GM19035 (cell line): Measurements from ENCODE around the gene HELZ2.

Experiments
- ATAC-seq: cut with Tn5 transposase; IDR thresholded peaks from one replicate; pipeline ENCODE4 v1.9.1; 2021; ENCODE audit not compliant: unreplicated experiment

The HELZ2 gene

GRCh38 chr20:63540417-63541186 is 33.4 kb downstream of the HELZ2 start:
- no peak for ATAC-seq

- no peak for ATAC-seq
Observed at GRCh38 chr20:63539441-63540370, 34.3 kb downstream of the HELZ2 start.

- no peak for ATAC-seq
Observed at GRCh38 chr20:63539092-63539430, 35.0 kb downstream of the HELZ2 start.

- ATAC-seq, result no peak
Observed at GRCh38 chr20:63538204-63539091, 35.6 kb downstream of the HELZ2 start.

GRCh38 chr20:63537525-63538203 is 36.4 kb downstream of the HELZ2 start:
- peak; percentile 83 for ATAC-seq

- ATAC-seq, result no peak
Observed at GRCh38 chr20:63536997-63537524, 37.0 kb downstream of the HELZ2 start, which contains the start of gene PTK6. PTK6 (minus strand) TSS chr20:63537376; CDS start chr20:63537314, 62 bp downstream.

- no peak for ATAC-seq
Observed at GRCh38 chr20:63536241-63536977, 37.6 kb downstream of the HELZ2 start.

- ATAC-seq, result no peak
Observed at GRCh38 chr20:63534831-63535651, 39.0 kb downstream of the HELZ2 start.

GRCh38 chr20:63534427-63534830 is 39.6 kb downstream of the HELZ2 start:
- no peak for ATAC-seq

- ATAC-seq, result no peak
Observed at GRCh38 chr20:63533871-63534393, 40.1 kb downstream of the HELZ2 start.

- no peak for ATAC-seq
Observed at GRCh38 chr20:63533388-63533787, 40.7 kb downstream of the HELZ2 start.

GRCh38 chr20:63532449-63532971 is 41.5 kb downstream of the HELZ2 start:
- no peak for ATAC-seq

- no peak for ATAC-seq
Observed at GRCh38 chr20:63531686-63532448, 42.2 kb downstream of the HELZ2 start.

- no peak for ATAC-seq
Observed at GRCh38 chr20:63530788-63531160, 43.3 kb downstream of the HELZ2 start.

- ATAC-seq, result no peak
Observed at GRCh38 chr20:63529861-63530787, 43.9 kb downstream of the HELZ2 start.

GRCh38 chr20:63529180-63529860 is 44.7 kb downstream of the HELZ2 start:
- no peak for ATAC-seq
